Sigmoid colon (tissue), 4 donors: ENCODE data around the gene USP13.

Experiments
- CTCF ChIP-seq, 4 experiments: fragments of 450-650 bp in 3 of 4; fragments of 200-600 bp in 1 of 4; IDR thresholded peaks; one replicate each; pipeline ENCODE4 v1.5.1; 2016 to 2019; ENCODE audit warnings: antibody characterized with exemption in 4 of 4, mild to moderate bottlenecking in 3 of 4, moderate library complexity in 2 of 4
- EP300 ChIP-seq, 4 donors: sonication (generic); formaldehyde crosslinking; IDR thresholded peaks; one replicate each; pipeline ENCODE4 v1.6.1; 2017; ENCODE audit warnings: antibody characterized with exemption in 4 of 4
- POLR2A ChIP-seq, 2 donors: fragments of 450-650 bp; IDR thresholded peaks; one replicate each; pipeline ENCODE4 v1.6.1; 2016; ENCODE audit warnings: antibody characterized with exemption in 2 of 2, mild to moderate bottlenecking in 2 of 2, moderate library complexity in 2 of 2
- POLR2AphosphoS5 ChIP-seq, 4 donors: sonication (generic); formaldehyde crosslinking; IDR thresholded peaks; one replicate each; pipeline ENCODE4 v1.6.1; 2017; ENCODE audit warnings: antibody characterized with exemption in 4 of 4

- TF ChIP-seq POLR2A (IDR thresholded peaks at IDR 0.05) = no peak
- no peak for TF ChIP-seq POLR2AphosphoS5 (IDR thresholded peaks at IDR 0.05)
- no peak for TF ChIP-seq CTCF (IDR thresholded peaks at IDR 0.05)
- TF ChIP-seq EP300 (IDR thresholded peaks at IDR 0.05) = no peak
Observed at GRCh38 chr3:179688850-179689249, 36.0 kb downstream of the USP13 start.
